ENCODE data around the gene NUFIP2.
"Not testable (repeated sequence)": the region's sequence is repeated elsewhere in the genome, so short reads cannot be mapped to it uniquely, and the experiment has no call there.

Gene NUFIP2

DNA sequence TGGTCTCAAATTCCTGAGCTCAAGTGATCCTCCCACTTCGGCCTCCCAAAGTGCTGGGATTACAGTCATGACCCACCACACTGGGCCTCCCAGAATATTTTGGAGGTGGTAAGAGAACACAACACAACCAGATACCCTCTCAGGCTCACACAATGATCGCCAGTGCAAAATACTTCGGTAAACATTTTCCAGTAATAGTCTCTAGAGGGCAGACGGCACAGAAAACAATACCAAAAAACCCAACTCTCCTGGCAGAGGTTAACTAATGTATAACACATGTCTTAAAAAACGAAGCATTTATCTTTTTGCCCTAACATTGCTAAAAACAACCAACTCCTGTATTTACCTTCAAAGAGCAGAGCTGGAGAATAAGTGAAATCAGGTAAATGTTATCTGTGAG is 10.5 kb downstream of the NUFIP2 start:
- in situ Hi-C loops (cut with MboI; ENCODE audit: low sequenced_read_pairs): no loop called here

DNA sequence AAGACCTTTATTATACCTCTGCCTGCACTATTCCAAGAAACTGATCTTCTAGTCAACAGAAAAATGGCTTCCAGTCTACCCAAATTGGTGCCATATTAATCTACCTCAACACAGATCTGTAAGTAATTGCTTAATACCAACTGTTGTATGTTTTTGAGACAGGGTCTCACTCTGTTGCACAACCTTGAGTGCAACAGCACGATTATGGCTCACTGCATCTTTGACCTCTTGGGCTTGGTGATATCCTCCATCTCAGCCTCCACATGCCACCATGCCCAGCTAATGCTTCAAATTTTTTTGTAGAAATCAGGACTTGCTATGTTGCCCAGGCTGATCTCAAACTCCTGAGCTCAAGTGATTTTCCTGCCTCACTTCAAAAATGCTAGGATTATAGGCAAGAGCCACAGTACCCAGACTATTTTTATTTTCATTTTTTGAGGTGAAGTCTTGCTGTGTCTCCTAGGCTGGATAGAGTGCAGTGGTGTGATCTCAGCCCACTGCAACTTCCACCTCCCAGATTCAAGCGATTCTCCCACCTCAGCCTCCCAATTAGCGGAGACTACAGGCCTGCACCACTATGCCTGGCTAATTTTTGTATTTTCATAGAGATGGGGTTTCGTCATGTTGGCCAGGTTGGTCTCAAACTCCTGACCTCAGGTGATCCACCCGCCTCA is 14.4 kb downstream of the NUFIP2 start:
- in situ Hi-C loops (cut with MboI; ENCODE audit: low sequenced_read_pairs): no loop called here

DNA sequence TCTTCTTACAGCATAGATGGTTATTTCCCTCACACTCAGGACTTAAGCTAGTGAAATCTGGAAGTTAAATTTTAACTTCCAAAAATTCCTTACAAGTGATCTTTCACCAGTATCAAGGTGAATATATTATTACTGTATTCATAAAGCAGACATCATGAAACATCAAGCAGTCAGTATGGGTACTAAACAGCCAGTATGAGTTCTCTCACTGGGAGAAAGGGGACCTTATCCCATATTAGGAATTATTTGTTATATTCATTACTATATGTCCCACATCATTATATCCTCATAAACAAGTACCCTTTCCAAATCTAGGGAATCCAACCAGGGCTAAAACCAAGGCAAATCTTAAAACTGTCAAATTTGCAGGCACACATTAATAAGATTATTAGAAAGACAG is 15.3 kb downstream of the NUFIP2 start:
- in situ Hi-C loops (cut with MboI; ENCODE audit: low sequenced_read_pairs): no loop called here

DNA sequence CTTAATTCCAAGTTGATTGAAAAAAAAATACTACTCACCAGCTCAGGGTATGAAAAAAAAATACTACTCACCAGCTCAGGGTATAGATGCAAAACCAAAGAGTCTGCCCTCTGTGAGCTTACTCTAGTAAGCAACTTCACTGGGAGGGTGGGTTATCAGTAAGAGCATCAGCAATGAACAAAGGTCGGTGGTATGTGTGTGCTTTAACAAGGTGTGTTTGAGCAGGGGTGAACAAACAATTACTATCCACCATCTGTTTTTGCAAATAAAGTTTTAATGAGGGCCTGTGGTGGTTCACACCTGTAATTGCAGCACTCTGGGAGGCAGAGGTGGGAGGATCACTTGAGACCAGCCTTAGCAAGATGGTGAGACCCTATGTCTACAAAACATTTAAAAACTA is 20.0 kb downstream of the NUFIP2 start:
- in situ Hi-C loops (cut with MboI; ENCODE audit: low sequenced_read_pairs): no loop called here

DNA sequence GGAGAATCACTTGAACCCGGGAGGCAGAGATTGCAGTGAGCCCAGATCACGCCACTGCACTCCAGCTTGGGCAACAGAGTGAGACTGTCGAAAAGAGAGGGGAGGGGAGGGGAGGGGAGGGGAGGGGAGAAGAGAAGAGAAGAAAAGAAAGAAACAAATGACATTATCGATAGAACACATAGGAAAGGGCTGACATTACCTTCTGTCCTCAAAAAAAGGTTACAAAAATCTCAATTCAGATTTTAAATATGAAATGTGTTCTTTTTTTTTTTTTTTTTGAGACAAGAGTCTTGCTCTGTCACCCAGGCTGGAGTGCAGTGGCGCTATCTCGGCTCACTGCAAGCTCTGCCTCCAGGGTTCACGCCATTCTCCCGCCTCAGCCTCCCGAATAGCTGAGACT is 22.0 kb downstream of the NUFIP2 start:
- in situ Hi-C loops (cut with MboI; ENCODE audit: low sequenced_read_pairs): not testable (repeated sequence)

DNA sequence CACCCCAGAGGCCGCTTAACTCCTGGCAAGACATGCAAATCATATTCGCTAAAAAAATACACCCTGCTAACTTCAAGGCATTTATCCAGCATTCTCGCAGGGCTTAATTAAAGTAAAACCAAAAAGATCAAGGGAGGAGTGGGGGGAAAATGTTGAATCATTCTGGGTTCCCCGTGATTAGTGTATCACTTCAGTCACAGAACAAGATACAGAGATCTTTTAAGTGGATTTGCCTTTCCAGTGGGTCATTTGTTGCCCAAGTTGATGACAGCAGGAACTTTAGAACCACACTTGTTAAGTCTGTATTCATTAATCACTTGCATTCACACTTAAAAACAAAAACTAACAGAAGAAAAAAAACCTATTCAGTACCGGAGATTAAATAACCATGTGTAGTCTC is 30.0 kb downstream of the NUFIP2 start:
- in situ Hi-C loops (cut with MboI; ENCODE audit: low sequenced_read_pairs): no loop called here

DNA sequence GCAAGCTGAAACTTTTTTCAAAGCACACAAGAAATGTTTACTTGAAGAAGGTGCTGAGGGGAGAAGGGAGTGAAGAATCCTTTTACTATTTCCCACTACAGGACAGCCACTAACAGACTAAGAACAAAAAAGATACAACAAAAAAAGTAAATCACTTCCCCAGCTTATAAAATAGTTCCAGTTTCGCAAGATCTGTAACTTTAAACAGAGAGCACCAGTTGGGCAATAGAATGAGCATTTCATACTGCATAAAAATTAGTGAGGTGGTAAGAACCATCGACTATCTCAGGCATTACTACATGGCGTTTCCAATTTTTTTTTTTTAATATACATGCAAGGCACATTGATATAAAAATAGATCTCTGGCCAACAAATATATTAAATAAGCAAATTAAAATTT is 36.2 kb downstream of the NUFIP2 start:
- in situ Hi-C loops (cut with MboI; ENCODE audit: low sequenced_read_pairs): no loop called here

DNA sequence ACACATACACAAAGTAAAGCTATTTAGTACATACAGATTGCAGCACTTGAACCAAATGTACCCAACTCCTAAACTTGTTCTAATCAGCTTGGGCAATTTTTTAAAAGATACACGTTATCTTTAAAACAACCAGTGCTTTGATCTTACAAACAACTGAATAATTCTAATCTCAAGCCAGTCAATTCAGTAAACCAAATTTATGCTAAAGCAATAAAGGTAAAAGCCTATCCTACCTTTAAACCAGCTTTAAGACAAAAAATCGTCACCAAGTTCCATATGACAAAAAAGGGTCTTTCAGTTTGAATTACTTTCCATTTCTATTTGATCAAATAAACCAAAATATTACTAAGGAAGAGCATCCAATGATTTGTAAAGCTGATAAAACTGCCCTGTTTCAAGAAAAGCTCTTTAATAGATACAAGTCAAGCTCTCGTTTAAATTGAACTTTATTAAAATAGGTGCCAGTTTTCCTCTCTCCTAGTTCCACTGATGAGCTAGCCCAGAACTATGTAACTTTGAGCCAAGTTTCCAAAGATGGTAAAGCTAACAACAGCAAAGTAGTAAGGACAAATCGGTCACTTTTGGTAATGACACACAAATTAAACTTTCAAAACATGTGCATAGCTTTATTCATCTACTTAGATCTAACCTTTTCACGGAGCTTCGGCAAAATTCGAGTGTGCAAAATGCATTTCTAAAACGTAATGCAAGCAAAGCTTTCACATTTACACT is 37.0 kb downstream of the NUFIP2 start:
- in situ Hi-C loops (cut with MboI; ENCODE audit: low sequenced_read_pairs): no loop called here

DNA sequence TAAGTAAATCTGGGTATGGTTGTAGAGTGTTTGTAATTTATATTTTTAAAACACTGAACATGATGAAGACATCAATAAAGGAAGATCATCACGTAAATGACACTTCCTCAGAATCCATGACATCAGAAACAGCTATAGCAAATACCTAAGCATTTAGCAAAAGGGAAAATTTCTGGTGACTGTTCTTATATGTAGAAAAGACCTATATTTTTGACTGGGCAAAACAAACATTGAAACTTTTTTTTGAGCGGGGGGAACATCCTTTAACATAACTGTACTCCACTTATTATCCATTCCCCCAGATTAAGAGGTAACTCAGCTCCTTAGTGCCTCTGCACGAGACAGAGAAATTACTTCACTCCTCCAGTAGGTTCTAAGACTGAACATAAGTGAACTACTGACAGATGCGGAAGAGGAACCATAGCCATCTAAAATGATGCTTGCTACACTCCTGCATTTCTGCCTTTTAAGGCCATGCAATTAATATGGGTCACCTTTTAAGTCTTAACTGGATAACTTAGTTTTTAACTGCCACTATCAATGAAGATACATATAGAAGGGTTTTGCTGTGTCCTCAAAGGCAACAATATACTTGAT is 37.9 kb downstream of the NUFIP2 start:
- in situ Hi-C loops (cut with MboI; ENCODE audit: low sequenced_read_pairs): no loop called here

DNA sequence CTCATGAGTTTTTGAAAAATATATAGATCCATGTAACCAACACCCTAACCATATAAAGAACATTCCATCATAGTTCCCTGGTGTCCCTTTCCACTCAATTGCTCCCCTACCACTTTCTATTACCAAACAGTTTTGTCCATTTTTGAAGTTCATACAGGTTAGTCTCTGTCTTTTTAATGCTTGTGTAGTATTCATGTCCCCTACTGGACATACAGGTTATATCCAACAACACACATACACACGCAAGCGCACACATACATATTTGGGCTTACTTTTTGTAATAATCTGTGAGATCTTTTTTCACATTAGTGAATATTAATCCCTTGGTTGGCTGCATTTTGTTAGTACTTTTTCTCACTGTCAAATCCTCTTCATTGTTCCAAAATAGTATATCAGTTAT is 40.9 kb downstream of the NUFIP2 start:
- in situ Hi-C loops (cut with MboI; ENCODE audit: low sequenced_read_pairs): no loop called here

DNA sequence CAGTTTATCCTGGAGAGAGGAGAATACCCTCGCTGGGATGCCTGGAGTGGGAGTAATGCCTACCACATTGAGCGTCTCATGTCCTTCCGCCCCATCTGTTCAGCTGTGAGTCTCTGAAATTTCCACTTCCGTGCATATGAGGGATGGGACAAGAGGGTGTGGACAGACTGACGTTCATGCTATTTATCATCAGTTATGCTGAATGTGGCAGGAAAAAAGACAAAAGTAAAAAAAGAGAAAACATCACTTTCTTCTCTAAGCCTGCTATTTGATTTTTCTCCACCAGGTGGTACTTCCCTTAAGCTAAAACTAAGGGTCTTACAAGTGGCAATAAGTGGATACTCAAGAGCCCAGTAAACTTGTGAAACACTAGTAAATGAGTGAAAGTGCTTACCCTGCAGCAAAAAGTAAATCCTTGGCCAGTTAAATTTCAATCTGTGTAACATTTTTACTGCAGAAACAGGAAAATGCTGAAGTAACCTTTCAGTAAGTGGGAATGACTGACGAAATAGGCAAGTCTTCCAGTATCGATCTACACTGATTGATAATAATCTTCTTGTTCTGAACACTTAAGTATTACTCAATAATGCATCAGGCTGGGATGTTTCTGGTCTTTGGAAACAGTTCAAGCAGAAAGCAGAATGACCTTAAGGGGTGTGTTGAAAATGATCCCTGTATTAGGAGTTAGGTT is 41.7 kb downstream of the NUFIP2 start:
- in situ Hi-C loops (cut with MboI; ENCODE audit: low sequenced_read_pairs): no loop called here

DNA sequence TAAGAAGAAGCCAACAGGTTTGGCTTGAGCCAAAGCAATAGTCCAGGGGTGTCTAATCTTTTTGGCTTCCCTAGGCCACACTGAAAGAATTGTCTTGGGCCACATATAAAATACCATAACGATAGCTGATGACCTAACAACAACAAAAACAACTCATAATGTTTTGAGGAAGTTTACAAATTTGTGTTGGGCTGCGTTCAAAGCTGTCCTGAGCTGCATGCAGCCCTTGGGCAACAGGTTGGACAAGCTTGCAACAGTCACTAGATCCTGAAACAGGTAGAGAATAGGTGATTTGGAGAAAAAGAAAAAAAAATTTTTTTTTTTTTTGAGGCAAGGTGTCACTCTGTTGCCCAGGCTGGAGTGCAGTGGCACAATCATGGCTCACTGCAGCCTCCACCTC is 42.8 kb downstream of the NUFIP2 start:
- in situ Hi-C loops (cut with MboI; ENCODE audit: low sequenced_read_pairs): no loop called here

DNA sequence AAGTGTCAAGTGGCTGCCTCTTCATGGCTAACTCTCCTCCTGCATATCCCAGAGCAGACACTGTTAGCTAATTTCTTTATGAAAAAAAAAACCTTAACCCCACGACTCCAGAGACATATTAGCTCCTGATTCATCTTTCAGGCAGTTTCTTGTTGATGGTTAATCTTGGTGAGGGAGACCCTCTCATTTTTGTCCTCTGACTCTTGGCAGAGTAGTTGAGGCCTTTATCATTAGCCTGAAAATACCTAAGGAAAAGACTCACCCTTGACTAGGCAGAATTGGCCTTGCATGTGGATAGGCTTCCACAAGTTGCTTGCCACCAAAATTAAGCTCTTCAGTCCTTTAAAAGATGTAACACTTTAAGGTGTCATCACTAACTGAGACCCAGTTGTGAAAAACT is 43.3 kb downstream of the NUFIP2 start:
- in situ Hi-C loops (cut with MboI; ENCODE audit: low sequenced_read_pairs): no loop called here

DNA sequence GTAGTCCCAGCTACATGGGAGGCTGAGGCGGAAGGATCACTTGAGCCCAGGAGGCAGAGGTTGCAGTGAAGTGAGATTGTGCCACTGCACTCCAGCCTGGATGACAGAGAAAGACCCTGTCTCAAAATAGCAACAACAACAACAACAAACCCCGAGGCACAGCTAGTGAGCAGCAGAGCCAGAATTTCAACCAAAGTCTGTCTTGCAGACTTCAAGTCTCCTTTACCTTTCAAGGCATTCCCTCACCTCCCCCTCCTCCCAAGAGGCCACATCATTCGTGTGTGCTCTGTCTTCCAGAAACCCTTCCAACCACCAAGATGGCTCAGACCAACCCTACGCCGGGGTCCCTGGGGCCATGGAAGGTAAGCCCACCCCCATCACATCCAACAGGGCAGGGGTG is 45.1 kb downstream of the NUFIP2 start:
- in situ Hi-C loops (cut with MboI; ENCODE audit: low sequenced_read_pairs): no loop called here

DNA sequence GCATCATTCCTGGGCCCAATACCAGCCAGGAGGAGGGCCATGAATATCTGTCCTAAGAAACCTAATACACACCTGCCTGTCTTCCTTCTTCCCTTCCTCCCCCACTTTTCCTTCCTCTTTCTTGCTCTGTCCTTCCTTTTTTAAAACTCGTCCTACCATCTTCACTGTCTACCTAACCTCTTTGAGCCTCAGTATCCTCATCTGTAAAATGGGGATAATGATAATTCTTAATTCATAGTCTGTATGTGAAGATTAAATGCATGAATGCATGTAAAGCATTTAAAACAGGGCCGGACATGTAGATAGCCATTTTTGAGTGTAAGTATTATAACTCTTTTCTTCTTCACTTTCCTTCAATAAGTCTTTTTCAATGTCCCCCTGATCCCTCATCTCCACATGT is 46.7 kb downstream of the NUFIP2 start:
- in situ Hi-C loops (cut with MboI; ENCODE audit: low sequenced_read_pairs): no loop called here

DNA sequence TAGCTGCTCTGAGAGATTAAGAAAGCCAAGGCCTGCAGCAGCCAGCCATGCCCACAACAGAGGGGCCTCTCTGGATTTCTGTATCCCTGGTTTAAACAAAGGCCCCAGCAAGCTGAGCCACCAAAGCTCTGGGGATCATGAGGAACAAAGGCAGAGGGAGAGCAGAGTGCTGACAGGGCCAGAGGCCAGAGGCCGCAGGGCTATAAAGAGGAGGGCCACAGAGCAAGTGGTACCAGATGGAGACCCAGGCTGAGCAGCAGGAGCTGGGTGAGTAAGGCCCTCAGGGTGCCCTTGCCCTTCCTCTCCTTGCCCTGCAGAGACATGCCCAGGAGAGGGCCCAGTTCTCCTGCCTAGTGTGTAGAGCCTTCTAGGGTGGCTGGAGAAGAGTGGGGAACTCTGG is 47.3 kb downstream of the NUFIP2 start, which contains the start of gene CRYBA1:
TSS of gene CRYBA1 (plus strand) at position 232 of the 400 bp plus-strand sequence. CDS start at position 237, 5 bp downstream.
- in situ Hi-C loops (cut with MboI; ENCODE audit: low sequenced_read_pairs): no loop called here

DNA sequence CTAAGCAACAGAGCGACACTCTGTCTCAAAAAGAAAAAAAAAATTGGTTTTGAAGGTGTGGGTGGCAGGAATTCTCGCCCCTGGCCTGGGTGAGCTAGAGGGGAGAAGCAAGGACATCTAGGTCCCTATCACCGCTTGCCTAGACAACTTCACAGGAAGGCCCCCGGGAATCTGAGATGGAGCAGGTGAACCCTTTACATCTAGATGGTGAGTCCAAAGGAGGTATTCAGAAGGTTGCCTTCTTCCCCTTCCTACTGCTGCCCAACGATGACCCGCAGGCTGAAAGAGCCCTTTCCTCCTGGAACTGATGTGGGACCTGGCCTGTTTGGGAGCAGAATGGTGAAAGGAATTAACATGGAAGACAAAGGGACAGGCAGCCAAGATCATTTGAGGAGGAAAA is 48.5 kb downstream of the NUFIP2 start:
- in situ Hi-C loops (cut with MboI; ENCODE audit: low sequenced_read_pairs): no loop called here

DNA sequence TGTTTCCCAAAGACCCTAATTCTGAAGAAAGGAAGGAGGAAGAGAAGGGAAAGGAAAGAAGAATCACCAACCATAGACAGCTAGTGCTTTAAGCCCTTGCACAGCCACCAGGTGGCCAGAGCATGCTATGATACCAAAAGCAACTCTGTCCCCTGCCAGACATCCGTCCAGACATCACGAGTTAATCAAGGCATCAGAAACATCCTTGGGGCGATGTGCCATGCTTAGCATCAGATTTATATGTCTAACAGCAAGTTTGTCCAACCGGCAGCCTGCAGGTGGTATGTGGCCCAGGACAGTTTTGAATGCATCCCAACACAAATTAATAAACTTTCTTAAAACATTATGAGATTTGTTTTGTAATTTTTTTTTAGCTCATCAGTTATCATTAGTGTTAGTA is 50.2 kb downstream of the NUFIP2 start:
- in situ Hi-C loops (cut with MboI; ENCODE audit: low sequenced_read_pairs): no loop called here

DNA sequence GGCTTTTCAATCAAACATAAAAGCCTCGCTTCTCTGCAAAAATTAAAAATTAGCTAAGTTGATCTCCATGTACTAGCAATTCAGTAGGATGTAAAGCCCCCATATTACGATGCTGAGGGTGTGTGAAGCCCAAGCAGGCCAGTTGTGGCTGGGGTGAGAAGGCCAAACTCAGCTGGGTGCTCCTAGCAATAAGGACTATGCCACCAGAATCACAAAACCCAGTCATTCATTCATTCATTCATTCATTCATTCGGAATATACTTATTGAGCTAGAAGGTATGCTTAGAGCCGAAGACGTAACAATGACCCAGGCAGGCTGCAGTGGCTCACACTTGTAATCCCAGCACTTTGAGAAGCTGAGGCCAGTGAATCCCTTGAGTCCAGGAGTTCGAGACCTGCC is 51.2 kb downstream of the NUFIP2 start:
- in situ Hi-C loops (cut with MboI; ENCODE audit: low sequenced_read_pairs): no loop called here

DNA sequence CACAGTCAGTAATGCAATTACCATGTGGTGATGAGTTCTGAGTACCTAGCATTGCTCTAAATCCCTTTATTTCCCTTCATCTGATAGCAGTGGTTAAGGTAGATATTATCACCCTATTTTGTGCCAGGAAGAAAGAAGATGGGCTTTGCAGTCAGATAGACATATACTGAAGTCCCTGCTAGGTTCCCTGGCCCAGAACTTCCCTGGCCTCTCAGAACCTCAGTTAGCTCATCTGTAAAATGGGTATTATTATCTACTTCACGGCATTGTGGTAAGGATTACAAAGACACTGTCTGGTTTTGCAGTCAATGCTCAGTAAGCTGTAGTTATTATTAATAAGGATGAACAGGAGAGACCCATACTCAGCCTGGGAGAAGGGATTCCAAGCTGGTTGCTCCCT is 51.9 kb downstream of the NUFIP2 start:
- in situ Hi-C loops (cut with MboI; ENCODE audit: low sequenced_read_pairs): no loop called here

Data from hTERT RPE-1 (cell line).